ENCODE data around the gene RC3H1.

DNA sequence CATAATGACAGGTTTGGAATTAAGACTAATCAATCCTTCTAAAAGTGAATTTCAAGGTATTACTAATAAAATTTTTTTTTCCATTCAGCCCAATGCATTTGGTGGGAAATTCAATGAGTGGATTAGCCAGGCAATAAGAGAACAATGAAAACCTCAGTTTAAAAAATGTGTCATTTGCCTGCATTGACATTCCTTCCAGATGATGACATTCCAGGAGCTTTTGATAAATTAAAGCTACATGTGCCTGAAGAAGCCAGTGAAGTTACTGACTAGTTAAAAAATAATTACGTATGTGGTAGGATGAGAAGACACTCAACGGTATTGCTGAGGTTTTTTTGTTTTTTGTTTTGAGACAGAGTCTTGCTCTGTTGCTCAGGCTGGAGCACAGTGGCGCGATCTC, 37.9 kb upstream of the RC3H1 start:
- TF ChIP-seq, protein P1, sequence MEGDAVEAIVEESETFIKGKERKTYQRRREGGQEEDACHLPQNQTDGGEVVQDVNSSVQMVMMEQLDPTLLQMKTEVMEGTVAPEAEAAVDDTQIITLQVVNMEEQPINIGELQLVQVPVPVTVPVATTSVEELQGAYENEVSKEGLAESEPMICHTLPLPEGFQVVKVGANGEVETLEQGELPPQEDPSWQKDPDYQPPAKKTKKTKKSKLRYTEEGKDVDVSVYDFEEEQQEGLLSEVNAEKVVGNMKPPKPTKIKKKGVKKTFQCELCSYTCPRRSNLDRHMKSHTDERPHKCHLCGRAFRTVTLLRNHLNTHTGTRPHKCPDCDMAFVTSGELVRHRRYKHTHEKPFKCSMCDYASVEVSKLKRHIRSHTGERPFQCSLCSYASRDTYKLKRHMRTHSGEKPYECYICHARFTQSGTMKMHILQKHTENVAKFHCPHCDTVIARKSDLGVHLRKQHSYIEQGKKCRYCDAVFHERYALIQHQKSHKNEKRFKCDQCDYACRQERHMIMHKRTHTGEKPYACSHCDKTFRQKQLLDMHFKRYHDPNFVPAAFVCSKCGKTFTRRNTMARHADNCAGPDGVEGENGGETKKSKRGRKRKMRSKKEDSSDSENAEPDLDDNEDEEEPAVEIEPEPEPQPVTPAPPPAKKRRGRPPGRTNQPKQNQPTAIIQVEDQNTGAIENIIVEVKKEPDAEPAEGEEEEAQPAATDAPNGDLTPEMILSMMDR (conservative IDR thresholded peaks at IDR 0.05 in 1 of 2, IDR thresholded peaks at IDR 0.05 in 1 of 2; ENCODE audit: low read depth in 1 of 2, low read length in 2 of 2) = no peak
- TF ChIP-seq EZH2 (IDR thresholded peaks at IDR 0.05; ENCODE audit: low read length, missing control alignments) = no peak

All from fibroblast of lung (primary cell).